Chondrocyte (in vitro differentiated cells): ENCODE results near the gene PTPRN2. TPM values are rescaled to one million over a fixed set of nuclear protein-coding genes. Genes with fewer than 3 reads are reported as not detected.
"Not testable (repeated sequence)": the region's sequence is repeated elsewhere in the genome, so short reads cannot be mapped to it uniquely, and the experiment has no call there.

ENCODE experiments used
- DNase-seq: peaks from one replicate; pipeline ENCODE4 v3.0.0; 2021; ENCODE audit warnings: mixed read lengths, low spot score
- H3K27ac Mint-ChIP-seq: one replicate; pipeline ENCODE4 v1.8.0; 2021; ENCODE audit warnings: mild to moderate bottlenecking, moderate library complexity, mixed read lengths; ENCODE audit not compliant: unreplicated experiment
- H3K27me3 Mint-ChIP-seq: 2 replicates; pipeline ENCODE4 v1.8.0; 2021; ENCODE audit warnings: low read depth, mixed read lengths
- H3K36me3 Mint-ChIP-seq: 2 replicates; pipeline ENCODE4 v1.8.0; 2021; ENCODE audit warnings: low read depth, mixed read lengths
- H3K4me1 Mint-ChIP-seq: 2 replicates; pipeline ENCODE4 v1.8.0; 2021; ENCODE audit warnings: low read depth, mild to moderate bottlenecking, mixed read lengths
- H3K4me3 Mint-ChIP-seq: one replicate; pipeline ENCODE4 v1.8.0; 2021; ENCODE audit warnings: mild to moderate bottlenecking, moderate library complexity, mixed read lengths; ENCODE audit not compliant: unreplicated experiment
- H3K9me3 Mint-ChIP-seq: 2 replicates; pipeline ENCODE4 v1.8.0; 2021; ENCODE audit warnings: low read depth, mixed read lengths
- CTCF ChIP-seq: fragments of 200-600 bp; sonication (generic); IDR thresholded peaks from 2 replicates; pipeline ENCODE4 v1.5.0; 2021; ENCODE audit warnings: antibody characterized with exemption, mild to moderate bottlenecking, moderate library complexity
- long read RNA-seq: library from polyadenylated mRNA; stranded (forward); transcript quantifications from one replicate; pipeline ENCODE4 v2.0.0, GENCODE V29; 2021
- total RNA-seq: library from RNA; stranded (reverse); gene quantifications from 3 replicates; pipeline ENCODE4 v1.2.1, GENCODE V29; 2021

Gene PTPRN2
- total RNA-seq = 0.30 to 0.51 TPM (median 0.36 TPM) in 3 replicates
- long read RNA-seq, partial matches to known transcripts = 1 of 1 reads
- long read RNA-seq, other reads (novel, unspliced or antisense) = 0 of 1 reads

DNA sequence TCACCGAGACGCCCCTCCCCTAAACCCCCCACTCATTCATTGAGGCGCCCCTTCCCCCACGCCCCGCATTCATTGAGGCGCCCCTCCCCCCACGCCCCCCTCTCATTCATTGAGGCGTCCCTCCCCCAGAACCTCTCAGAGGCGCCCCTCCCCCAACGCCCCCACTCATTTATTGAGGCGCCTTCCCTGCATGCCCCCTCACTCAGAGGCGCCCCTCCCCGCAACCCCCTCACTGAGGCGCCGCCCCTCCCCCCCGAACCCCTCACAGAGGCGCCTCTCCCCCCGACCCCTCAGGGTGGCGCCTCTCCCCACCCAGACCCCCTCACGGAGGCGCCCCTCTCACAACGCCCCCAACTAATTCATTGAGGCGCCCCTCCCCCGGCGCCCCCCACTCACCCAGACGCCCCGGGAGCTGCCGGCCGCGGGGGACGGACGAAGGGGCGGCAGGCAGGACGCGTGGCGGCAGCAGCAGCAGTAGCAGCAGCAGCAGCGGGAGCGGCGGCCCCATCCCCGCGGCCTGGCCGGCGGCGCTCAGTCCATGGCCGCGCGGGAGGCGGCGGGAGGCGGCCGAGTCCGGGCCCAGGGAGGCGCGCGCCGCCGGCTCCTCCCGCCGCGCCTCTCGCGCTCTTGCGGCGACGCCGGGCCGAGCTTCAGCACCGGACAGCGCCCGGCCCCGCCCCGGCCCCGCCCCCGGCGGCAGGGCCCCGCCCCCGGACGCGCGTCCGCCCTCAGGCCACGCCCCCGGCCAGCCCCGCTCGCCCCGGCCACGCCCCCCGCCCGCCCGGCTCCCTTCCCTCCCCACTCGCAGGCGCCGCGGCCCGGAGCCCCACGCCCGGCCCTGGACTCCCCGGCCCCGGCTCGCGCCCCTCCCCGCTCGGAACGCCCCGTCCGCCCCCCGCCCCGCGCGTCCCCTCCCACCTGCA, at the start of gene PTPRN2:
PTPRN2 (minus strand) TSS at position 662 of the 923 bp plus-strand sequence.
- Mint-ChIP-seq H3K27ac (no peak within 1 kb of the TSS), H3K4me1 (peaks cover 3% of the 10 kb centered on the region), H3K27me3 (peaks cover 30% of the 10 kb centered on the region), H3K4me3 (peak within 1 kb of the TSS; percentile 56), H3K36me3 (no peaks in the 10 kb centered on the region), H3K9me3 (no peaks in the 10 kb centered on the region)
- TF ChIP-seq CTCF = no peak
- no peak for DNase-seq

DNA sequence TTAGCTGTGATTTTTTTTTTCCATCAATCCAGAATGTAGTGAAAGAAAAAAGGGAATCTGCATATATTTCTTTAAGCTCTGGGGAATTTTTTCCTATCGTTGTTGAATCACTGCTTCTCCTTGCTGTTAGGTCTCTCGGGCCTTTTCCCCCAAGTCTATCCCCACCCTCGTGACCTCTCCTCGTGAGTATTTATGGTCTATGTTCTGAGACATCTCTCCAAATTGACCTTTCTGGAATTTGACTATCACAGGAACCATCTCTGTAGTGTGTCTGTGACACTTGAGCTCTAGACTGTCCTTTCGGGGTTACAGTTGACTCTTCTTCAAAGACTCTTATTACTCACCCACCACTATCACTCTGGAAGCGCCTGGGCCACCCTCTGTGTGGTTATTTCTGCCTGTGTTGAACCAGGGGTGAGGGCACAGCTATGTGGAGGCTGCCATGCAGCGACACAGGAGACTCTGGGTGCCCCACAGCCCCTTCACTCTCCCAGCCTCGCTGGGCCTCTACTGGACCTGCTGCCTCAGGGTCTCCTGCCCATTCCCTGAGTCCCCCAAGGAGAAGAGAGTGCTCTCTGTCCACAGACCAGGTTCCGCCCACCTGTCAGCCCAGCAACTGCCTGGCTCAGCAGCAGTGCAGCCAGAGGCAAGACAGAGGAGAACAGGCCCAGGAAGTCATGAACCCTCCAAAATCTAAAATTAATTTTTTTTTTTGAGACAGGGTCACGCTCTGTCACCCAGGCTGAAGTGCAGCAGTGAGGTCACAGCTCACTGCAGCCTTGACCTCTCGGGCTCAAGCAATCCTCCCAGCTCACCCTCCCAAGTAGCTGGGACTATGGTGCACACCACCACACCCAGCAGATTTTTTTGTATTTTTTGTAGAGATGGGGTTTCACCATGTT, 45.7 kb upstream of the PTPRN2 start:
- Mint-ChIP-seq H3K27me3 (no peaks in the 10 kb centered on the region), H3K4me3 (no peak overlapping the region), H3K4me1 (peaks cover 15% of the 10 kb centered on the region), H3K36me3 (peaks cover 1% of the 10 kb centered on the region), H3K9me3 (no peaks in the 10 kb centered on the region), H3K27ac (peak overlapping the region; percentile 23)
- TF ChIP-seq CTCF = no peak
- no peak for DNase-seq

- H3K9me3 Mint-ChIP-seq = no peaks in the 10 kb centered on the region
- H3K4me3 Mint-ChIP-seq = no peak overlapping the region
- no peak for DNase-seq
- H3K27me3 Mint-ChIP-seq = no peaks in the 10 kb centered on the region
- H3K36me3 Mint-ChIP-seq = no peaks in the 10 kb centered on the region
- no peak for TF ChIP-seq CTCF
- peaks cover 15% of the 10 kb centered on the region for H3K4me1 Mint-ChIP-seq
- H3K27ac Mint-ChIP-seq = peak overlapping the region; percentile 75
These were observed 44.1 kb upstream of the PTPRN2 start for GRCh38 chr7:158631574-158632195.

- DNase-seq, H3K36me3 Mint-ChIP-seq, H3K27me3 Mint-ChIP-seq, H3K4me3 Mint-ChIP-seq, H3K27ac Mint-ChIP-seq, H3K9me3 Mint-ChIP-seq: not testable (repeated sequence)
- H3K4me1 Mint-ChIP-seq = peaks cover 12% of the 10 kb centered on the region
These were observed 38.7 kb upstream of the PTPRN2 start for GRCh38 chr7:158626289-158626688.

DNA sequence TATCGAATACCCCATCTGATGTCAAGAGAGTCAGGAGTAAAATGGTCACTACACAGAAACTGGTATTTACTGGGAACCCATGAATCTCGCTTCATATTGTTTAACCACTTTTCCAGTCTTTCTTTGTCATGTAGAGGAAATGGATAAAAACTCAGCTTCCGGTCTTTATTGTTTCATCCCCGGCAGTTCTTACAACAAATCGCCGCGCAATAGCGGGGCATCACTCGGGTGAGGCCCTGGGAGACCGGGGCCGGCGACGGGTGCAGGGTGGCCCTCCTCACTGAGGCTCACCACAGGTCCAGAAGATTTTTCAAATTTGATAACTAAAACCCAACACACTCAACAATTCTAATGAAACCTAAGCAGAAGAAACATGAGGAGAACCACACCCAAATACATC, 35.6 kb upstream of the PTPRN2 start:
- no peaks in the 10 kb centered on the region for H3K9me3 Mint-ChIP-seq
- H3K27me3 Mint-ChIP-seq = no peaks in the 10 kb centered on the region
- no peak for TF ChIP-seq CTCF
- H3K27ac Mint-ChIP-seq = no peak overlapping the region
- no peak overlapping the region for H3K4me3 Mint-ChIP-seq
- no peak for DNase-seq
- no peaks in the 10 kb centered on the region for H3K36me3 Mint-ChIP-seq
- H3K4me1 Mint-ChIP-seq = peaks cover 9% of the 10 kb centered on the region
